GM12892 (cell line): ENCODE measurements around the gene GAS6.

Experiments used
- DNase-seq: peaks from one replicate; pipeline ENCODE4 v3.0.0; 2011; ENCODE audit not compliant: insufficient read length
- FAIRE-seq: peaks from 2 replicates; lab custom pipeline; 2011; peaks lifted over from hg19 to GRCh38; lab: Jason Lieb, UNC
- POLR2A ChIP-seq: IDR thresholded peaks from 2 replicates; pipeline ENCODE4 v1.6.1; 2011; ENCODE audit warnings: low read depth, low read length, control low read depth
- POLR2AphosphoS5 ChIP-seq: IDR thresholded peaks from 2 replicates; pipeline ENCODE4 v1.6.1; 2011; ENCODE audit warnings: low read depth, low read length, control low read depth
- TAF1 ChIP-seq: IDR thresholded peaks from 2 replicates; pipeline ENCODE4 v1.6.1; 2011; ENCODE audit warnings: low read depth, mild to moderate bottlenecking, control low read depth, low read length, borderline replicate concordance

GAS6 gene

GRCh38 chr13:113901642-113902041 lies 37.8 kb upstream of the GAS6 start:
- TF ChIP-seq POLR2A (no peak), POLR2AphosphoS5 (no peak), TAF1 (no peak)
- FAIRE-seq, result no peak
- no peak for DNase-seq

- DNase-seq, result no peak
- TF ChIP-seq POLR2AphosphoS5, result no peak
- no peak for TF ChIP-seq POLR2A
- TF ChIP-seq TAF1, result no peak
- no peak for FAIRE-seq
Observed at GRCh38 chr13:113901231-113901630, 37.4 kb upstream of the GAS6 start.

GRCh38 chr13:113900646-113901045 lies 36.8 kb upstream of the GAS6 start:
- FAIRE-seq (no peak), DNase-seq (no peak)
- TF ChIP-seq TAF1, result no peak
- TF ChIP-seq POLR2AphosphoS5, result no peak
- TF ChIP-seq POLR2A, result no peak

GRCh38 chr13:113898391-113898790 lies 34.5 kb upstream of the GAS6 start:
- TF ChIP-seq TAF1, result no peak
- no peak for TF ChIP-seq POLR2A
- TF ChIP-seq POLR2AphosphoS5, result no peak
- DNase-seq (no peak), FAIRE-seq (no peak)

GRCh38 chr13:113897966-113898365 lies 34.1 kb upstream of the GAS6 start:
- no peak for FAIRE-seq
- TF ChIP-seq POLR2AphosphoS5, result no peak
- TF ChIP-seq TAF1, result no peak
- TF ChIP-seq POLR2A, result no peak
- DNase-seq, result no peak

GRCh38 chr13:113897161-113897560 lies 33.3 kb upstream of the GAS6 start:
- DNase-seq (no peak), FAIRE-seq (no peak)
- TF ChIP-seq POLR2A (no peak), TAF1 (no peak), POLR2AphosphoS5 (no peak)

- no peak for TF ChIP-seq POLR2A
- TF ChIP-seq TAF1, result no peak
- no peak for TF ChIP-seq POLR2AphosphoS5
- FAIRE-seq (no peak), DNase-seq (no peak)
Observed at GRCh38 chr13:113895436-113895835, 31.6 kb upstream of the GAS6 start.

GRCh38 chr13:113890774-113891480 lies 27.1 kb upstream of the GAS6 start:
- DNase-seq, result no peak
- FAIRE-seq, result no peak
- no peak for TF ChIP-seq POLR2AphosphoS5

GRCh38 chr13:113889467-113889866 lies 25.6 kb upstream of the GAS6 start:
- FAIRE-seq (no peak), DNase-seq (no peak)
- TF ChIP-seq TAF1 (no peak), POLR2A (no peak), POLR2AphosphoS5 (no peak)

- TF ChIP-seq TAF1 (no peak), POLR2AphosphoS5 (no peak), POLR2A (no peak)
- FAIRE-seq, result no peak
- no peak for DNase-seq
Observed at GRCh38 chr13:113888701-113889330, 24.9 kb upstream of the GAS6 start.

GRCh38 chr13:113887700-113888201 lies 23.9 kb upstream of the GAS6 start:
- FAIRE-seq (no peak), DNase-seq (no peak)
- TF ChIP-seq POLR2A (no peak), POLR2AphosphoS5 (no peak), TAF1 (no peak)

- no peak for TF ChIP-seq POLR2AphosphoS5
- TF ChIP-seq POLR2A, result no peak
- no peak for TF ChIP-seq TAF1
- FAIRE-seq, result no peak
- DNase-seq, result no peak
Observed at GRCh38 chr13:113886561-113887112, 22.8 kb upstream of the GAS6 start.
